ENCODE measurements around the gene CNTNAP1.

GRCh38 chr17:42642336-42642735, 40.0 kb upstream of the CNTNAP1 start:
- TF ChIP-seq, protein P1, sequence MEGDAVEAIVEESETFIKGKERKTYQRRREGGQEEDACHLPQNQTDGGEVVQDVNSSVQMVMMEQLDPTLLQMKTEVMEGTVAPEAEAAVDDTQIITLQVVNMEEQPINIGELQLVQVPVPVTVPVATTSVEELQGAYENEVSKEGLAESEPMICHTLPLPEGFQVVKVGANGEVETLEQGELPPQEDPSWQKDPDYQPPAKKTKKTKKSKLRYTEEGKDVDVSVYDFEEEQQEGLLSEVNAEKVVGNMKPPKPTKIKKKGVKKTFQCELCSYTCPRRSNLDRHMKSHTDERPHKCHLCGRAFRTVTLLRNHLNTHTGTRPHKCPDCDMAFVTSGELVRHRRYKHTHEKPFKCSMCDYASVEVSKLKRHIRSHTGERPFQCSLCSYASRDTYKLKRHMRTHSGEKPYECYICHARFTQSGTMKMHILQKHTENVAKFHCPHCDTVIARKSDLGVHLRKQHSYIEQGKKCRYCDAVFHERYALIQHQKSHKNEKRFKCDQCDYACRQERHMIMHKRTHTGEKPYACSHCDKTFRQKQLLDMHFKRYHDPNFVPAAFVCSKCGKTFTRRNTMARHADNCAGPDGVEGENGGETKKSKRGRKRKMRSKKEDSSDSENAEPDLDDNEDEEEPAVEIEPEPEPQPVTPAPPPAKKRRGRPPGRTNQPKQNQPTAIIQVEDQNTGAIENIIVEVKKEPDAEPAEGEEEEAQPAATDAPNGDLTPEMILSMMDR (IDR thresholded peaks at IDR 0.05; ENCODE audit: low read length), result no peak
- TF ChIP-seq EZH2phosphoT487 (IDR thresholded peaks at IDR 0.05; ENCODE audit: low read length), result no peak
- no peak for TF ChIP-seq EZH2 (optimal IDR thresholded peaks at IDR 0.05; ENCODE audit: low read depth, low read length)

Measured in MM.1S (cell line).